ENCODE results near the gene UROD.

Gene UROD

DNA sequence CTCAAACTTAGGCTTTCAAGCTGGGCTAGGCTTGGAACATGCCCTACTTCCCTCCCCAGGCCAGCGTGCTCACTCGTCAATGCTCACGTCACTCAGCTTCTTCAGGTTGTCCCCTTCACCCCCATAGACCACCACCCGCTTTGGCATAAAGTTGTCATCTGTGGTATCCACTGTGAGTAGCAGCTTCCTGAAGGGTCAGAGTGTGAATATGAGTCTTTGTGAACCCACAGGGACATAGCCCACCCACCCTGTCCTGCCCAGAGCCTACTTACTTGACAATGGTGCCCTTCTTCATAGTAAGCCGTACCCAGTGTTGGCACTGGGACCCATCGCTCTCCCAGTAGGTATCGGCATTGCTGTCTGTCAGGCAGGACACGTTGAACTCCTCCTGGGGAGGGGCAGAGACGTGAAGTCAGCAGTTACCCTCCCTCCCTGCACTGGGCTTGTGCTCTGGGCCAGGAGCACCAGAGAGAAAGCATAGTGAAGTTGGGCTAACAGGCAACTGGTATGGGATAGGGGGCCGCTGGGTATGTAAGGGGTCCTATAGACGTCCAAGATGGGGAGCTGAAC, 2.7 kb upstream of the UROD start:
- DNase-seq, result no peak

DNA sequence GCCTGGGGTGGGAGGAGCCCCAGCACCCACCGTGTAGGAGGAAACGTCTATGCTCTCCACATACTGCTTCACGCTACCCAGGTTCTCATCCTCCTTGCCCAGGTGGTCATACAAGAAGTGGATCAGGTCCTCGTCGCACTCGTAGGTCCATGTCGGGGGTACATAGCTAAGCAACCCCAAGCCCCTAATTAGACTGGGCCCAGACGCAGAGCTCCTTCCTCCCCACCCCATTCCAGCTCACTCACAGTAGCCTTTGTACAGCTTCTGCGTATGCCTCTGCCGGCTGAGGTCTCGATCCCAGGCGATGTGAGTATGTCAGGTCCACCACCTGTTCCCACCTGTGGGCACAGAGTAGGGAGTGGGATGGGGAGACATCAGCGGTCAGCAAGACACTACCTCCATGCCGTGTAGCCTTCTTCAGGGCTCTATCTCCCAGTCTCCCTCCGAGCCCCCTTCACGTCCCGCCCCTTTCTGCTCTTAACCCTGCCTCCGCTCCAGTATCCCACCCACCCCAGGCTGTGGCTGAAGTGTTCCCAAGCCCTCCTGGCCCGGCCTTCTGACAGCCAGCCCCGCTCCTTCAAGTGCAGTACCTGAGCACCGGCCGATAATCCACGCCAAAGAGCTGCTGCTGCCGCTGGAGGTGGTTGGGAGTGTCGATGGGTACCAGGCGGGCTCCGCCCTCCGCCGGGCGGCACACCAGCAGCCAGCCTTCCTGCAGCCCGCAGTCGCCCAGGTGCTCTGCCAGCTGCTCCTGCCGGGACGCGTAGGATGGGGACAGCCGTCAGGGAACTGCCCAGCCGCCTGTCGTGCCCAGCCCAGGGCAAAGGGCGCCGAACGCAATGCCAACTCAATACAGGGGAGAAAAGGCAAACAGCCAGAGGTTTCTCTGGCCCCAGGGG, 1.8 kb upstream of the UROD start:
- DNase-seq, result no peak

DNA sequence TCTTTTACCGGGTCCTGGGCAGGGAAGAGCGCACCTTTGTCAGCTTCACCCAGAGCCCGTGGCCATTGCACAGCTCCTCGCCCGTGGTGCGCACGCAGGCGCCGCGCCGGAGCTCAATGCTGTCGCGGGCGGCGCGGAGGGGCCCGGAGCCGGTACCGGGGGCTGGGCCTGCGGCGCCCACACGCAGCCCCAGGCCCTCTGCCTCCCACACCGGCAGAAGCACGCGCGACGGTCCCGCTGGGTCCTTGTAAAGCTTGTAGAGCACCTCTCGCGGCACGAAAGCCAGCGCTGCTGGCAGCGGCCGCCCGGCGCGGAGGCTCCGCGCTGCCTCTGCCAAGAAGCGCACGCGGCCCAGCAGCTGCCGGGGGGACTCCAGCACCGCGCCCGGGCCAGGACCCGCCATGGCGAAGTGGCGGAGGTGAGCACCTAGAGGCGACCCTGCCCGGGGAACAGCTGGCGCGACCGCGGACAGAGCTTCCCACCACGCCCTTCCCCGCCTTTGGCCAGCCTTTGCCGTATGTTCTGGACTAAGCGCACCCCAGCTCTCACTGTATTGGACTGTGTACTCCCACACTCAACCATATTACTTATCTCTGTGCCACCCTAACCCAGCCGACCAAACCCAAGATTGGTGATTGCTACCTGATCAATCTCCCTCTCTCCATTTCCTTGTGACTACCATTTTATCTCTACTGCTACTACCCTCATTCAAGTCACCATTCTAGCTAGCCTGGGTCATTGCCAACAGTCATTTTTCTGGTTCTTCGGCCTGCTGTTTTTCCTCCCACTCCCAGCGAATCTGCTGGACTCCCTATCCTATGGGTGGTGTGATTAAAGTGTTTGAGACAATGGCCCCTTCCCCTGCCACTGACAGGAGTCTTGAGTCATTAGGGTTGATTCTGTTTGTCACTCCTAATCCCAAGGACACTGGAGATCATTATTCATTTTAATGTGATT, 921 bp upstream of the UROD start, which contains the start of gene HECTD3:
Gene HECTD3 (minus strand): TSS at position 470 of the 957 bp plus-strand sequence. CDS start 67 bp downstream, at position 403.
- peak; percentile 91 for DNase-seq

GRCh38 chr1:45012639-45013278, 705 bp downstream of the UROD start:
- peak; percentile 45 for DNase-seq

DNA sequence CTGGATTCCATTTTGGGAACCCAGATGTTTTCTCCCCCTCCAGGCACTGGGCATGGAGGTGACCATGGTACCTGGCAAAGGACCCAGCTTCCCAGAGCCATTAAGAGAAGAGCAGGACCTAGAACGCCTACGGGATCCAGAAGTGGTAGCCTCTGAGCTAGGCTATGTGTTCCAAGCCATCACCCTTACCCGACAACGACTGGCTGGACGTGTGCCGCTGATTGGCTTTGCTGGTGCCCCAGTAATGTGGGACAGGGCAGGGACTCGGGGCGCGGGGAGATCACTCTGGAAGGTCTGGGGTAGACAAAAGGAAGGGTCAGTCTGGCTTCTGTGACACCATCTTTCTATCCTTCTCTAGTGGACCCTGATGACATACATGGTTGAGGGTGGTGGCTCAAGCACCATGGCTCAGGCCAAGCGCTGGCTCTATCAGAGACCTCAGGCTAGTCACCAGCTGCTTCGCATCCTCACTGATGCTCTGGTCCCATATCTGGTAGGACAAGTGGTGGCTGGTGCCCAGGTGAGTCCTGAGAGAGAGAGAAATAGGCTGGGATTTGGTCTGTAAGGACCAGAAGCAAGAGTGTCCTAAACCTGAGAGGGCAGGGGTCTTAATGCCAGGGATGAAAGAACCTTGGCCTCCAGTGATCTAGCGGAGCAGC, 1.6 kb downstream of the UROD start:
- DNase-seq, result no peak

DNA sequence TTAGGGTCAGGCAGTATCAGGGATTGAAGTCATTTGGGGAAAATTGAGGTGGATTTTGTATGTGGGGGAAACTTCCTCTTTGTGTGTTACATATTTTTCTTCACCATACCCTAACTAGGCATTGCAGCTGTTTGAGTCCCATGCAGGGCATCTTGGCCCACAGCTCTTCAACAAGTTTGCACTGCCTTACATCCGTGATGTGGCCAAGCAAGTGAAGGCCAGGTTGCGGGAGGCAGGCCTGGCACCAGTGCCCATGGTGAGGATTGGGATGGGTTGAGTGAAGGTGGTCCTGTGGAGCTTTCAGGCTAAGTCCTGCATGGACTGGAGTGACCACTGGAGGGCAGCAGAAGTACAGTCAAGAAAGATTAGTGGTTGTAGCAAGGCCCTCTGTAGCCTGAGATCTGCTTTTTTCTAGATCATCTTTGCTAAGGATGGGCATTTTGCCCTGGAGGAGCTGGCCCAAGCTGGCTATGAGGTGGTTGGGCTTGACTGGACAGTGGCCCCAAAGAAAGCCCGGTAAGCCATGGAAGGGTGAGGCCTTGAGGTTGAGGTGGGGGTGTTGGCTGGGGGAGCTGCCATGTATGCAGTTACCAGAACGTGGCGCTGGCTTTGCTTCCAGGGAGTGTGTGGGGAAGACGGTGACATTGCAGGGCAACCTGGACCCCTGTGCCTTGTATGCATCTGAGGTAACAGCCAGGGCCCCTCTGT, 2.4 kb downstream of the UROD start:
- DNase-seq, result peak; percentile 80

GRCh38 chr1:45015683-45016082, 3.6 kb downstream of the UROD start:
- no peak for DNase-seq

DNA sequence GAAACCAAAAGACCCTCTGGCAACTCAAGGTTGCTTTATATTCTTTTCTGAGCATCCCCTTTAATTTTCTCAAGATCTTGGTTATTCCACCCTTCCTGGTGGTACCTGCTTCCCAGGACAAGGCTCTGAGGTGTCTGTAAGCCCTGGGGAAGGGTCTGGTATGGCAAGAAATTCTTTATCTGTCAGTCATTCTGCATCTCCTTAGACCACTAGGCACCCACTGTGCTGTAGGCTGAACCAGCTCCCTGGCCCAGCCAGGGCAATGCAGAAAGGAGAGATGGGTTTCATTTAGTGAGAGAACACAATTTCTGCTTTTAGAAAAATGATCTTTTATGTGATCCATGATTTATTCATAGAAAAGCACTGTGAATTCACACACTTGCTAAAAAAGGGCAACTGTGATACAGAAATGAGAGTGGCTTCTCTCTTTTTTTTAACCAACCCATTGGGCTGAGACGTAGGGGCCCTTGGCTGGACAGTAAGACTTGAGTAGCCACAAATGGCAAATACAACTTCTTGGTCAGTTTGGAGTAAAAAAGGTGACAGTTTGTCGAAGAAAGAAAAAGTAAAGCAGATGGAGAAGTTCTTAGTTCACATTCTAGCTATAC, 4.1 kb downstream of the UROD start:
- no peak for DNase-seq

DNA sequence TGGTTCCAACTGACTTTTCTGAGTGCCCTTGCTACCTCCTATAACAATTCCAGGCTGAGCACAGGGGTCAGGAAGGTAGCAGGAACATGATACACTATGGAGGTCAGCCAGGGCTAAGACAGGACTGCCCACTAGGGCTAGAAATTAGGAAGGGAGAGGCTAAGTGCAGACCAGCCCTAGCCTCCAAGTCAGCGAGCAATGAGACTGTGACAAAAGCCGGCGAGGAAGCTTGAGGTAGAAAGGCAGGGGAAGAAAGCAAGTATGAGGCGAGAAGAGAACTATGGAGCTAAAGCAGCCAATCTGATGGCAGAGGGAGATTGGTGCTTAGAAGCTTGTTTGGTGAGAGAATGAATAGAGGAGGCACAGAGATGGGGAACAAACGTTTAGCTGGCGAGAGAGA, 4.7 kb downstream of the UROD start:
- no peak for DNase-seq

GRCh38 chr1:45018599-45019230, 6.7 kb downstream of the UROD start:
- peak; percentile 62 for DNase-seq

DNA sequence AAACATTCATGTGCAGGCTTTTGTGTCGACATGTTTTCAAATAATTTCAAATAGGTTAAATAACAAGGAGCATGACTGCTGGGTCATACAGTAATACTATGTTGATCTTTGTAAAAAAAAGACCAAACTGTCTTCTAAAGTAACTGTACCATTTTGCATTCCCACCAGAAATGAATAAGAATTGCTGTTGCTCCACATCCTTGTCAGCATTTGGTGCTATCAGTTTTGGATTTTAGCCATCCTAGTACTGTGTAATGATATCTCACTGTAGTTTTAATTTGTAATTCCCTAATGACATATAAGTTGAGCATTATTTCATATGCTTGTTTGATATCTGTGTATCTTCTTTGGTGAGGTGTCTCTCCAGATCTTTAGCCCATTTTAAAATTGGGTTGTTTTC, 11.6 kb downstream of the UROD start:
- DNase-seq, result no peak

DNA sequence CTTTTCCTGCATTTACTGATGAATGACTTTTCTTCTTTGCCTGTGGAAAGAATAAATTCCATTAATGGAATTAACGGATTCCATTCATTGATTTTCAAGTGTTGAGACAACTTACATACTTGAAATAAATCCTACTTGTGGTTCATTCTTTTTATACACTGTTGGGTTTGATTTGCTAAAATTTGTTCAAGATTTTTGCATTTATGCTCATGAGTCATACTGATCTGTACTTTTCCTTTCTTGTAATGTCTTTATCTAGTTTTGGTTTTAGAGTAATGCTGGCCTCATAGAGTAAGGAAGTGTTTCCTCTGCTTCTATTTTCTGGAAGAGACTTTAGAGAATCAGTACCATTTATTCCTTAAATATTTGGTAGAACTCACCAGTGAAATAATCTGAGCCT, 14.4 kb downstream of the UROD start:
- DNase-seq, result no peak

GRCh38 chr1:45032837-45033236, 20.8 kb downstream of the UROD start:
- peak; percentile 7 for DNase-seq

GRCh38 chr1:45033356-45033755, 21.3 kb downstream of the UROD start:
- no peak for DNase-seq

GRCh38 chr1:45035631-45036301, 23.7 kb downstream of the UROD start:
- DNase-seq, result no peak

- DNase-seq, result no peak
These were observed 25.4 kb downstream of the UROD start for GRCh38 chr1:45037456-45037855.

DNA sequence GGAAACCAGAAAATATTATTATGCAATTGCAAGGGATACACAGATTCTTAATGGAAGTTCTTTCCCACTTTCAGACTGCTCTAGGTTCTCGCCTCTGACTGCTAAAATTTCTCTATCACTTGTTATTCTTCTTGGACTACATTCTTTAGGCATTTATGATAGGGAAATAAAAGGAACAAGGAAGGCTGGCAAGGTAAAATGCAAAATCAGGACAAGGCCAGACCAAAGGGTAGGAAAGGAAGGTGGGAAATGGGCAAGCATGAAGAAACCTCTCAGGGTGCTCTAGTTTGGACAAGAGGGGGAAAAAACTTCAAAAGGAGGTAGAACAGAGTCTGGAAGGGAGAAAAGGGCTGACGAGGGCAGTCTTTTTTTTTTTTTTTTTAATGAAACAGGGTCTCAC, 26.2 kb downstream of the UROD start:
- DNase-seq, result no peak

- DNase-seq, result no peak
These were observed 26.8 kb downstream of the UROD start for GRCh38 chr1:45038661-45039364.

- no peak for DNase-seq
These were observed 28.2 kb downstream of the UROD start for GRCh38 chr1:45040297-45040696.
